Activated CD8-positive, alpha-beta memory T cell treated with anti-CD3 and anti-CD28 coated beads for 1 hour (primary cell): ENCODE data around the gene OR4D9.
"Not testable (repeated sequence)": the region's sequence is repeated elsewhere in the genome, so short reads cannot be mapped to it uniquely, and the experiment has no call there.

Experiments used
- DNase-seq, 2 donors: peaks; one replicate each; pipeline ENCODE4 v3.0.0-alpha.2; 2020; ENCODE audit warnings: low read depth in 1 of 2; ENCODE audit errors: extremely low read depth in 1 of 2

Gene OR4D9

DNA sequence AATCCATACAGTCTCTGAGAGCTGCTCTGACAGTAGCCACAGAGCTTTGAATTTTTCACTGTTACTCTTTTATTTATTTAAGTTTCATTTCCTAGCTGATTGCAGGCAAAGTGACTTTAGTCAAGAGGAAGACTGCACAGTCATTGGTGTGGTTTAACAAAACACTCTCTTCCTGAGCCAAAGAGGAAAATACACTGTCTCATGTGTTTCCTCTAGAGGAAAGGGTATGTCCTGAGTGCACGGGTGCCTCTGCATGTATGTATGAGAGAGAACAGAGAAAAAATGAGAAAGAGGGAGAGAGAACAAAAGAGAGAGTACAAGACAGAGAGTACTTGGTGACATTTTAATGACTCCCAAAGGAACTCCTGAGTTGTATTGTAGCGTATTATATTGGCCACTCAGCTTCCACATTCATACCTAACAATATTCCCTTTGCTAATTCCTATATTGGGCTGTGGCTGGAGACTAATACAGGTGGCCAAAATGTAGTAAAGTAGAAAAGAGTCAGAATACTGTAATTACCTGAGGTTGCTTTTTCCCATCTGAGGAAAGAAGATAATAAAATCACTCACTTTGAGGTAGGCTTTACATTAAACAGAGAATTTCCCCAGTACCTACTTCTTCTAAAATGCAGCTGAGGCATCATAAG lies at the start of gene OR4D9:
OR4D9 (plus strand) TSS at position 599 of the 649 bp plus-strand sequence. CDS start 3,374 bp downstream, outside the sequence.
- no peak for DNase-seq

DNA sequence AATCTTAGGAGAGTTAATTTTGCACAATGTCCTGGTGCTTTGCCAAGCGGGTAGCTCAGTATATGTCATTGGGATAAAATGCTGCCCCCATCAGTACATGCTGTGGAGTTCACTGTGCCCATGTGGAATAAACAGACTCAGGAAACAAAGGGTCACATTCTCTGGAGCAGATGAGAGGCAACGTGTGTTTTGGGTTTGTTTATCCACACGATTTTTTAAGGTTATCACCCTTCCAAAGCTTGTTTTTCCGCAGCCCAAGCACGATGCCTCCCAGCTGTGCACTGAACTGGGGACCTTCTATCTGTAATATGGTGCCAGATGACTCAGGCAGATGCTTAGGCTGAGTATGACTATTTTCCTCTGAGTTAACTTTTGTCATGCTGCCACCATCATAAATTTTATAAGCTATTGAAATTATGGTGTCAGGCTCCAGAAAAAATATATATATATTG lies 48.1 kb upstream of the OR4D9 start:
- no peak for DNase-seq

GRCh38 chr11:59473015-59473414 lies 38.3 kb upstream of the OR4D9 start, which contains the start of gene OR4D10:
Gene OR4D10 (plus strand): TSS chr11:59473315. CDS start chr11:59477430, 4,115 bp downstream.
- no peak for DNase-seq

DNA sequence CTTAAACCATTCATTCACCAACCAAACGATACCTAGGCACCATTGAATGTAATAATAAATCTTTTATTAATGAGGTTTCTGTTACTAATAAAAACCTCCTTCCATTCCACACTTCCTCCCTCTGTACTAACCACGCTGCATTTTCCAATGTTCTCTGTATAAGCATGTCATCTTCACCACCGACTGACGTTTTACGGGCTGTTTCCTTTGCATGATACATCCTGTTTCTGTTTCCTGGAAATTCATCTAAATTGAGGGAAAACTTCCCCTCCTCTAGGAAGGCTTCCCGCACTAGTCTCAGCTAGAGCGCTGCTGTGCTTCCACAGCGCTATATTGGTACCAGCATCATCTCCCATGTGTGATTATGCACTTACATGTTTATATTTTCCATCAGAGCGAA lies 36.2 kb upstream of the OR4D9 start:
- no peak for DNase-seq

GRCh38 chr11:59479906-59480305 lies 31.4 kb upstream of the OR4D9 start:
- no peak for DNase-seq

DNA sequence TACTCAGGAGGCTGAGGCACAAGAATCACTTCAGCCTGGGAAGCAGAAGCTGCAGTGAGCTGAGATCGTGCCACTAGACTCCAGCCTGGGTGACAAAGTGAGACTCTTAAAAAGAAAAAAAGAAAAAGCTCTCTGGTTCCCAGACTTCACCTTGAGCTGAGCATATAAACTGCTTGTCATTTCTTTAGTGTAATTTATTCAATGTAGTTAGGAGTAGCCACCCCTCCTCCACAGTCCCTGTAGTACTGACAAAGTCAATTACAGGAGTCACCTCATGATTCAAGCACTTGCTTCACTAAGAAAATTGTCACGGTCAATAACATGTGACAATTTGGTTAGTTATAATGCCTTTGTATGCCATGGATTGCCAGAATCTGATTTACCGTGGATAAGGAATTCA lies 31.0 kb upstream of the OR4D9 start:
- DNase-seq = no peak

DNA sequence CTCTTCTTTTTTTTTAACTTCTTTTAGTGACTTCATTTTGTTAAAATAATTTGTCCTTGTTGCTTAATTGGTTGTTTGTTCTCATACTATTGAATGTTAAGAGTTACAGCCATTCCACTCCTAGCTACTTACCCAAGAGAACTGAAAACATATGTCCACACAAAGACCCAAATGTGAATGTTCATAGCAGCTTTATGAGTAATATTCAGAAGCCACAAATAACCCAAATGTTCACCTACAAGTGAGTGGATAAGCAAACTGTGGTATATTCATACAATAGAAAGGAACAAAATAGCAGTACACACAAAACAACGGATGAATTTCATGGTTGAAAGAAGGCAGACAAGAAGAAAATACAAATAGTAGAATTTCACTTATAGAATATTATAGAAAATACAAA lies 9.4 kb upstream of the OR4D9 start:
- DNase-seq = no peak

DNA sequence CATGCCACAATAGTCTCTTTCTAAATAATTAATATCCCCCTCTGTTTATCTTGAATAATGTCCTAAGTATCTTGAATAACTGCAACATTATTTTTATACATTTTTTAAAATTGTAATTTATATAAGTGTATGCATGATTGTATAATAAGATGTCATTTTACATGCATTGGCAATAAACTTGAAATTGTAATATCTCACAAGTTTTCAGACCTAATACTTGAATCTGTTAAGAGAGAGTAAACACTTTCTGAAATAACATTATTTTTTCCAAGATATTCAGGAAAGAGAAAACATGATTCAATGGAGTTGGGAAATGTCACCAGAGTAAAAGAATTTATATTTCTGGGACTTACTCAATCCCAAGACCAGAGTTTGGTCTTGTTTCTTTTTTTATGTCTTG lies 8.1 kb upstream of the OR4D9 start, which contains the start of gene OR4D11:
OR4D11 (plus strand) TSS at position 301 of the 400 bp plus-strand sequence; CDS start at position 301, 0 bp downstream.
- no peak for DNase-seq

DNA sequence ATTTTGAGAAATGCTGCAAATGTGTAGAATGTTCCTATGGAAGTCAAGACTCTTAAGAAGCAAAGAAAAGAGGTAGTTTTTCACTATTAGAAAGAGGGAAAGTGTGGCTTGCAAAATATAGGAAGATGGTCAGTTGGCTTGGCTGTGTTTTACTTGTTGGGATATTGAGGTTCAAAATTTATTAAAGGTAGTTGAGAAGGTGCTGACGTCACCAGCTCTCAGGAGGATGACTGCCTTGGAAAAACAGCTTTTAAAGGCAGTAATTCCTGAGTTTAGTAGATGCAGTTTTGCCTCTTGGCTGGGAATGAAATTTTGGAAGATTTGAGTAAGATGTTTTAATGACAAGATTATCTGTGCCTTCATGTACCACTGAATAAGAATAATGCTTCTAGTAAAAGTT lies 336 bp downstream of the OR4D9 start:
- no peak for DNase-seq

- DNase-seq = not testable (repeated sequence)
Measured at GRCh38 chr11:59520139-59520538, 8.8 kb downstream of the OR4D9 start.

DNA sequence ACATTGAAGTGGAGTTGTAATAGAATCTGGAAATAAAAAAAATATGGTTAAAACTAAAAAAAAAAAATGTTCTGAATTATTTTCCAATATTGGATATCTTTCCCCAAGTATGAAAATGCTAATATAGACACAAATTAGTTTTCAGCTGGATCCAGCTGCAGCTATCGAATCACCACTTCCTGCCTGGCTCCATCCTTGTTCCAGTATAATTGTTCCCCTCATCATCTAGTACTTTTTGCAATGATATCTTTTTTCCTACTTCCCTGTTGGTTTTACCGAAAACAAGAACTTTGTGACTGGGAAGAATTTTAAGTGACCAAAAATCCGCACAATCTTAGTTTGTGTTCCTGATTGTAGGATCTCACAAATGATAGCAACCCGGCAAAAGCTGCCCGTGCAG lies 9.4 kb downstream of the OR4D9 start:
- no peak for DNase-seq

GRCh38 chr11:59523541-59523940 lies 12.2 kb downstream of the OR4D9 start:
- DNase-seq = no peak

DNA sequence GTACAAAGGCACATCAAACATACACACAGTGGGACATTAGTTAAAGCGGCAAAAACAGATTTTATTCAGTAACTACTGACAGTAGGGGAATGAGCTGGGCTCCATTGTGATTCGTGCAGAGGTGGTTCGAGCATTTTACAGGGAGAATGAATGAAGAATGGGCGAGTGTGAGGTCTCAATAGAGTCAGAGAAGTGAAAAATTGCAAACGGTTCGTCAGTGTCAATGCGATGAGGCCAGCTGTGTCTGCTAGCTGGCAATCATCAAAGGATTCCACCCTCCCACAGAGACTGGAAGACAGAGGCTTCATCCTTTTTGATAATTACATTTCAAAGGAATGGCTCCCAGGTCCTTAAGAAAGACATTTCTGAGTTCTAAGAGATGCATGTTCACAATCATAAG lies 17.4 kb downstream of the OR4D9 start:
- DNase-seq = no peak

GRCh38 chr11:59532620-59533019 lies 21.3 kb downstream of the OR4D9 start:
- no peak for DNase-seq

GRCh38 chr11:59534676-59535075 lies 23.3 kb downstream of the OR4D9 start:
- no peak for DNase-seq

DNA sequence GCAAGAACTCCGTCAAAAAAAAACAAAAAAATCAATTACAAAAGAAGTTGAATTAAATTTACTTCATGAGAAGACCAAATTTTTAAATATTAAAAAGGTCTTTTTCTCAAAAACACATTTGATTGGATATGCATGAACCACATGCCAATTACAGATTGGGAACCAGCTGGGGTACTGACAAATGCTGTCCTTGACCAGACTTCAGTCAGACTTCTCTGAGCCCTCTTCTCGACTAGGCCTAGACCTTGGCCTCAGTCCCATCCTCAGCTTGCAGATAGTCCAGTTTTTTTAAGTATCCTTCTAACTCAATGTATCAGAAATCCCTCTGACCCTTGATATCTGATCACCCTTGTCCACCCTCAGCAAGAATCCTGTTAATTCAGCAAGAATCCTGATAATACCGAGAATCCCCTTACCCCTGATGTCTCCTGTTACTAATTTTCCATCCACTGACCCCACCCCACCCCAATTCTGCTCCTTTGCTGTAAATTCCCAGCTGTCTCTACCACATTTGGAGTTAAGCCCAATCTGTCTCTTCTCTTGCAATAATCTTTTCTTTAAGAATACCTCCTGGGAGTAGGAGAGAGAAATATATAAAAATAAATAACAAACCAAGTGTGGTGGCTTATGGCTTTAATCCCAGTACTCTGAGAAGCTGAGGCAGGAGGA lies 30.9 kb downstream of the OR4D9 start:
- no peak for DNase-seq

DNA sequence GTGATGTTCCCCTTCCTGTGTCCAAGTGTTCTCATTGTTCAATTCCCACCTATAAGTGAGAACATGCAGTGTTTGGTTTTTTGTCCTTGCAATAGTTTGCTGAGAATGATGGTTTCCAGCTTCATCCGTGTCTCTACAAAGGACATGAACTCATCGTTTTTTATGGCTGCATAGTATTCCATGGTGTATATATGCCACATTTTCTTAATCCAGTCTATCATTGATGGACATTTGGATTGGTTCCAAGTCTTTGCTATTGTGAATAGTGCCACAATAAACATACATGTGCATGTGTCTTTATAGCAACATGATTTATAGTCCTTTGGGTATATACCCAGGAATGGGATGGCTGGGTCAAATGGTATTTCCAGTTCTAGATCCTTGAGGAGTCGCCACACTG lies 32.4 kb downstream of the OR4D9 start:
- not testable (repeated sequence) for DNase-seq

DNA sequence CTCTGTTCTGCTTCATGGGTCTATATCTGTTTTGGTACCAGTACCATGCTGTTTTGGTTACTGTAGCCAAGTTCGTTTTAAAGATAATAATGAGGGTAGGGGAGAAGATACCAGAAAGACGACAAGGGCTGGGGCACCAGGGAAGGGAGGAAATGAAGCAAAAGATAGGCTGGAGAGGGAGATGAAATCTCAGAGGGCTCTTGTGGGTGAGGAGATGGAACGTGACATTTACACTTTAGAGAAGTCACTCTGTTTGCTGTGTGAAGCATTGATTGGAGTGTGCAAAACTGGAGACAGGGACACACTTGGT lies 33.5 kb downstream of the OR4D9 start:
- DNase-seq = no peak

- no peak for DNase-seq
Measured at GRCh38 chr11:59545179-59546020, 34.1 kb downstream of the OR4D9 start.

GRCh38 chr11:59547605-59548308 lies 36.4 kb downstream of the OR4D9 start:
- not testable (repeated sequence) for DNase-seq

- no peak for DNase-seq
Measured at GRCh38 chr11:59548309-59548656, 36.9 kb downstream of the OR4D9 start.
